Stimulated activated CD4-positive, alpha-beta T cell treated with anti-CD3 and anti-CD28 coated beads, Interleukin-2, amount 100 ng/mL, for 24 hours (primary cell): Measurements from ENCODE around the gene RTN4R.
A peak's percentile ranks its signal among the peaks of the same experiment; 100 is the strongest.
"Not testable (repeated sequence)": the region's sequence is repeated elsewhere in the genome, so short reads cannot be mapped to it uniquely, and the experiment has no call there.

Source experiments
- DNase-seq, 2 donors: peaks; one replicate each; pipeline ENCODE4 v3.0.0-alpha.2; 2020

The RTN4R gene

GRCh38 chr22:20286784-20287423 lies 18.8 kb upstream of the RTN4R start:
- not testable (repeated sequence) for DNase-seq

GRCh38 chr22:20286312-20286660 lies 18.2 kb upstream of the RTN4R start:
- DNase-seq = not testable (repeated sequence)

GRCh38 chr22:20285473-20286311 lies 17.6 kb upstream of the RTN4R start:
- DNase-seq = peak; percentile 89

GRCh38 chr22:20284471-20285086 lies 16.5 kb upstream of the RTN4R start:
- DNase-seq = no peak

- no peak for DNase-seq
These were observed 15.6 kb upstream of the RTN4R start for GRCh38 chr22:20283674-20284066.

GRCh38 chr22:20282901-20283673 lies 15.0 kb upstream of the RTN4R start:
- DNase-seq = no peak

GRCh38 chr22:20281891-20282290 lies 13.8 kb upstream of the RTN4R start:
- DNase-seq = no peak

- not testable (repeated sequence) for DNase-seq
These were observed 13.4 kb upstream of the RTN4R start for GRCh38 chr22:20281473-20281872.

GRCh38 chr22:20280866-20281265 lies 12.7 kb upstream of the RTN4R start:
- no peak for DNase-seq

GRCh38 chr22:20280163-20280562 lies 12.0 kb upstream of the RTN4R start:
- not testable (repeated sequence) for DNase-seq

- DNase-seq = no peak
These were observed 11.6 kb upstream of the RTN4R start for GRCh38 chr22:20279662-20280134.

GRCh38 chr22:20278726-20279490 lies 10.8 kb upstream of the RTN4R start:
- DNase-seq = not testable (repeated sequence)

- DNase-seq = not testable (repeated sequence)
These were observed 10.0 kb upstream of the RTN4R start for GRCh38 chr22:20277936-20278635.

GRCh38 chr22:20276468-20276867 lies 8.3 kb upstream of the RTN4R start:
- no peak for DNase-seq

GRCh38 chr22:20275836-20276235 lies 7.7 kb upstream of the RTN4R start:
- no peak for DNase-seq

- DNase-seq = not testable (repeated sequence)
These were observed 7.2 kb upstream of the RTN4R start for GRCh38 chr22:20275325-20275724.

- DNase-seq = not testable (repeated sequence)
These were observed 6.3 kb upstream of the RTN4R start for GRCh38 chr22:20274374-20274773.

GRCh38 chr22:20273758-20274181 lies 5.7 kb upstream of the RTN4R start:
- no peak for DNase-seq

- DNase-seq = no peak
These were observed 4.6 kb upstream of the RTN4R start for GRCh38 chr22:20272700-20273099.

GRCh38 chr22:20272174-20272573 lies 4.1 kb upstream of the RTN4R start:
- no peak for DNase-seq
